Omental fat pad (tissue), 4 donors: ENCODE measurements around the gene ELOA. TPM values are rescaled to one million over a fixed set of nuclear protein-coding genes. Genes with fewer than 3 reads are reported as not detected.
"Not testable (repeated sequence)": the region's sequence is repeated elsewhere in the genome, so short reads cannot be mapped to it uniquely, and the experiment has no call there.

ENCODE experiments used
- ATAC-seq: fragments of 150-250 bp; one replicate; pipeline ENCODE4 v1.9.1; 2016; ENCODE audit warnings: mild to moderate bottlenecking, moderate library complexity; ENCODE audit not compliant: low FRiP score
- DNase-seq: peaks from one replicate; pipeline ENCODE4 v3.0.0-alpha.2; 2019; ENCODE audit warnings: low spot score
- CTCF ChIP-seq, 3 donors: fragments of 450-650 bp; IDR thresholded peaks; one replicate each; pipeline ENCODE4 v1.5.1; 2016 to 2017; ENCODE audit warnings: antibody characterized with exemption in 3 of 3, mild to moderate bottlenecking in 3 of 3, moderate library complexity in 2 of 3
- total RNA-seq, 4 donors: library from RNA; depleted of rRNA; stranded (reverse); fragments of >200 nt; gene quantifications; one replicate each; pipeline ENCODE4 v1.1.0, GENCODE V29; 2016

The ELOA gene
- total RNA-seq, 4 donors from 2014 or later, result 44.1 to 73.7 (median 54.1) TPM

- peak in 2 of 3 donors; percentile 28 to 78 for TF ChIP-seq CTCF (IDR thresholded peaks at IDR 0.05)
- ATAC-seq, result peak; percentile 89
- DNase-seq, result peak; percentile 94
Observed at GRCh38 chr1:23772049-23772853, 29.0 kb downstream of the ELOA start.

DNA sequence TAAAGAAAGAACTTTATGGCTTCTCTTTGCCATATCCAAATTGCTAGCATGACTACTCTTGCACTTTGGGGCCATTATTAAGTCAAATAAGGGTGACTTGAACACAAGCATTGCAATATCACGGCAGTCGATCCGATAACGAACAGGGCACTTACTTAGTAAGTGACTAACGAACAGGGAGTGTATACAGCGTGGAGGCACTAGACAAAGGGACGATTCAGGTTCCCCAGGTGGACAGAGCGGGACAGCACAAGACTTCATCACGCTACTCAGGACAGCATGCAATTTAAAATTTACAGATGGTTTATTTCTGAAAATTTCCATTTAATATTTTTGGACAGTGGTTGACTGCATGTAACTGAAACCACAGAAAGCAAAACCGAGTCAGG lies 29.6 kb downstream of the ELOA start:
- no peak for TF ChIP-seq CTCF (IDR thresholded peaks at IDR 0.05)

DNA sequence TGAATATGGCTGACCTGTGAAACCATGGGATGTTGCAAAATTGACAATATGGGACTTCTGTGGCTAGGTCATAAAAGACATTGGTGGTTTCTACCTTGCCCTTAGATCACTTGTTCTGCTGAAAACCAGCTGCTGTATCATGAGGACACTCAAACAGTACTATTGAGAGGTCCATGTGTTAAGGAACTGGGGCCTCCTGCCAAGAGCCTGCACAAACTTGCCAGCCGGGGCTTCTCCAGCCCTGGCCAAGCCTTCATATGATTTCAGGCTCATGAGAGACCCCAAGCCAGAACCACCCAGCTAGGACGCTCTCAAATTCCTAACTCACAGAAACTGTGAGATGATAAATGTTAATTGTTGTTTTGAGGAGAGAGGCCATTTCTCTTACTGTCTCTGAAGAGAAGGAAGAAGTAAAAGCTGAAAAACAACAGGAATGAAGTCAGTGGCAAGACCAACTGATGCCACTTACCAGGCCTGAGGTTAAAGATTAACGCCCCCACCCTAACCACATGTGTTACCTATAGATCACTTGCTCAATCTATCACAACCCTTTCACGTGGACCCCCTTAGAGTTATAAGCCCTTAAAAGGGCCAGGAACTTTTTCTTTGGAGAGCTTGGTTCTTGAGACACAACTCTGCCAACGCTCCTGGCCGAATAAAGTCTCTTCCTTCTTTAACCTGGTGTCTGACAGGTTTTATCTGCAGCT lies 31.1 kb downstream of the ELOA start:
- DNase-seq (no peak), ATAC-seq (no peak)
- no peak for TF ChIP-seq CTCF (IDR thresholded peaks at IDR 0.05)

More for the DNA sequence above, 29.6 kb downstream of the ELOA start:
- DNase-seq (no peak), ATAC-seq (no peak)

- ATAC-seq, result no peak
- no peak for TF ChIP-seq CTCF (IDR thresholded peaks at IDR 0.05)
- no peak for DNase-seq
Observed at GRCh38 chr1:23776217-23776616, 32.9 kb downstream of the ELOA start.

- peak; percentile 88 for ATAC-seq
- no peak for TF ChIP-seq CTCF (IDR thresholded peaks at IDR 0.05)
- no peak for DNase-seq
Observed at GRCh38 chr1:23777979-23778814, 34.9 kb downstream of the ELOA start, which contains the start of gene PITHD1. Gene PITHD1 (plus strand): TSS chr1:23778418. CDS start chr1:23778516, 98 bp downstream.

- DNase-seq, result no peak
- ATAC-seq, result no peak
- no peak for TF ChIP-seq CTCF (IDR thresholded peaks at IDR 0.05)
Observed at GRCh38 chr1:23779826-23780371, 36.6 kb downstream of the ELOA start.

DNA sequence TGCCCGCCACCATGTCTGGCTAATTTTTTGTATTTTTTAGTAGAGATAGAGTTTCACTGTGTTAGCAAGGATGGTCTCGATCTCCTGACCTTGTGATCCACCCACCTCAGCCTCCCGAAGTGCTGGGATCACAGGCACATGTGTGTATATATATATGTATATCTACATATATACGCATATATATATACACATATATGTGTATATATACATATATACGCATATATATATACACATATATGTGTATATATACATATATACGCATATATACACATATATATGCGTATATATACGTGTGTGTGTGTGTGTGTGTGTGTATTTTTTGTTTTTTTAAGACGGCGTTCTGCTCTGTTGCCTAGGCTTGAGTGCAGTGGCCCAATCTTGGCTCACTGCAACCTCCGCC lies 39.9 kb downstream of the ELOA start:
- ATAC-seq, result not testable (repeated sequence)

More for the DNA sequence above, 39.9 kb downstream of the ELOA start:
- DNase-seq, result not testable (repeated sequence)
